IMR-90 (cell line): ENCODE measurements around the gene CREB5. TPM values are rescaled to one million over a fixed set of nuclear protein-coding genes. Genes with fewer than 3 reads are reported as not detected.

Experiments used
- ATAC-seq: fragments of 200-7000 bp; cut with Tn5 transposase; 2 replicates; pipeline ENCODE4 v1.9.1; 2020; ENCODE audit warnings: low read depth, mild to moderate bottlenecking, moderate library complexity
- BruUV-seq: library from RNA; stranded (reverse); fragments of 400-500 nt; replicated peaks from 2 replicates; lab custom pipeline; 2021; lab: Mats Ljungman, UMichigan
- CTCF ChIA-PET: fragments of 300-600 bp; formaldehyde crosslinking; extraction: SDS; loops from one replicate; lab custom pipeline; 2021; ENCODE audit warnings: antibody characterized with exemption; lab: Yijun Ruan, JAX
- POLR2A ChIA-PET: fragments of 300-600 bp; sonication (Branson Sonifier 250); formaldehyde crosslinking; loops from one replicate; lab custom pipeline; 2022; ENCODE audit warnings: antibody characterized with exemption; ENCODE audit not compliant: unreplicated experiment; lab: Charles Lee
- DNase-seq: peaks from one replicate; pipeline ENCODE4 v3.0.0; 2013
- H2AFZ ChIP-seq: replicated peaks from 2 replicates; pipeline ENCODE3; 2013; ENCODE audit warnings: low read length, mild to moderate bottlenecking; ENCODE audit not compliant: poor library complexity
- H2AK5ac ChIP-seq: 2 replicates; pipeline ENCODE4 v1.6.1; 2013; ENCODE audit warnings: low read depth, low read length, inconsistent platforms
- H2AK9ac ChIP-seq: replicated peaks from 2 replicates; pipeline ENCODE3; 2013; ENCODE audit warnings: mild to moderate bottlenecking, low read depth, low read length, moderate library complexity; ENCODE audit not compliant: poor library complexity
- H2BK120ac ChIP-seq: 2 replicates; pipeline ENCODE4 v1.6.1; 2013; ENCODE audit warnings: low read depth, low read length, inconsistent platforms
- H2BK15ac ChIP-seq: 3 replicates; pipeline ENCODE4 v1.6.1; 2013; ENCODE audit warnings: low read depth, low read length, inconsistent platforms
- H2BK20ac ChIP-seq: 2 replicates; pipeline ENCODE4 v1.6.1; 2013; ENCODE audit warnings: low read depth, mild to moderate bottlenecking, inconsistent platforms, low read length, moderate library complexity
- H2BK5ac ChIP-seq: 2 replicates; pipeline ENCODE4 v1.6.1; 2013; ENCODE audit warnings: mild to moderate bottlenecking, low read depth, low read length, inconsistent platforms; ENCODE audit not compliant: poor library complexity, severe bottlenecking
- H3K14ac ChIP-seq: replicated peaks from 2 replicates; pipeline ENCODE4 v1.6.1; 2013; ENCODE audit warnings: low read depth, low read length, inconsistent platforms
- H3K18ac ChIP-seq: 2 replicates; pipeline ENCODE4 v1.6.1; 2013; ENCODE audit warnings: low read depth, low read length, control low read depth
- H3K23ac ChIP-seq: 2 replicates; pipeline ENCODE4 v1.6.1; 2013; ENCODE audit warnings: low read depth, low read length, inconsistent platforms
- H3K27ac ChIP-seq: 2 replicates; pipeline ENCODE4 v1.5.1; 2013; ENCODE audit warnings: mild to moderate bottlenecking, control low read depth, low read length; ENCODE audit not compliant: insufficient read depth
- H3K27me3 ChIP-seq: 2 replicates; pipeline ENCODE4 v1.6.1; 2013; ENCODE audit warnings: low read length; ENCODE audit not compliant: control insufficient read depth, insufficient read depth
- H3K36me3 ChIP-seq: 2 replicates; pipeline ENCODE4 v1.6.1; 2013; ENCODE audit warnings: low read length, mixed read lengths; ENCODE audit not compliant: control insufficient read depth, insufficient read depth
- H3K4ac ChIP-seq: 2 replicates; pipeline ENCODE4 v1.6.1; 2013; ENCODE audit warnings: low read depth, low read length, inconsistent platforms
- H3K4me1 ChIP-seq: 2 replicates; pipeline ENCODE4 v1.6.1; 2013; ENCODE audit warnings: low read length, mixed read lengths; ENCODE audit not compliant: control insufficient read depth, insufficient read depth
- H3K4me2 ChIP-seq: 2 replicates; pipeline ENCODE4 v1.6.1; 2013; ENCODE audit warnings: low read depth, mild to moderate bottlenecking, control low read depth, low read length, moderate library complexity
- H3K4me3 ChIP-seq: 2 replicates; pipeline ENCODE4 v1.5.1; 2013; ENCODE audit warnings: low read depth, mild to moderate bottlenecking, control low read depth, low read length, moderate library complexity; ENCODE audit not compliant: insufficient read depth
- H3K56ac ChIP-seq: 2 replicates; pipeline ENCODE4 v1.6.1; 2013; ENCODE audit warnings: low read length, inconsistent platforms; ENCODE audit not compliant: insufficient read depth; ENCODE audit errors: extremely low read depth
- H3K79me1 ChIP-seq, 2 experiments: 2 replicates each; pipeline ENCODE4 v1.6.1; 2013; ENCODE audit warnings: low read length in 2 of 2, inconsistent platforms in 1 of 2, low read depth in 1 of 2
- H3K9ac ChIP-seq: 2 replicates; pipeline ENCODE4 v1.6.1; 2013; ENCODE audit warnings: low read depth, low read length, control low read depth
- H3K9me1 ChIP-seq: 2 replicates; pipeline ENCODE4 v1.6.1; 2013; ENCODE audit warnings: low read length, inconsistent platforms; ENCODE audit not compliant: insufficient read depth
- H3K9me3 ChIP-seq: 2 replicates; pipeline ENCODE4 v1.6.1; 2013; ENCODE audit warnings: low read length; ENCODE audit not compliant: control insufficient read depth, insufficient read depth
- H4K20me1 ChIP-seq: 2 replicates; pipeline ENCODE4 v1.6.1; 2013; ENCODE audit warnings: low read length, inconsistent platforms; ENCODE audit not compliant: insufficient read depth
- H4K5ac ChIP-seq: 2 replicates; pipeline ENCODE4 v1.6.1; 2013; ENCODE audit warnings: mild to moderate bottlenecking, low read depth, low read length, control low read depth
- H4K8ac ChIP-seq, 2 experiments: 2 replicates each; pipeline ENCODE4 v1.6.1; 2013; ENCODE audit warnings: low read depth in 2 of 2, low read length in 2 of 2, control low read depth in 1 of 2, inconsistent platforms in 1 of 2
- H4K91ac ChIP-seq: 2 replicates; pipeline ENCODE4 v1.6.1; 2013; ENCODE audit warnings: low read depth, low read length, inconsistent platforms; ENCODE audit not compliant: insufficient read depth
- MAZ ChIP-seq: IDR thresholded peaks from 2 replicates; pipeline ENCODE4 v1.6.1; 2012; ENCODE audit warnings: low read depth, mild to moderate bottlenecking, low read length, improper control_type of control experiment, moderate library complexity, borderline replicate concordance
- NFE2L2 ChIP-seq: fragments of 150-350 bp; IDR thresholded peaks from 2 replicates; pipeline ENCODE4 v1.6.1; 2016; ENCODE audit warnings: low read depth, mild to moderate bottlenecking, low read length
- POLR2A ChIP-seq: IDR thresholded peaks from 2 replicates; pipeline ENCODE4 v1.6.1; 2012; ENCODE audit warnings: mild to moderate bottlenecking, low read depth, low read length
- RAD21 ChIP-seq: IDR thresholded peaks from 2 replicates; pipeline ENCODE4 v1.6.1; 2012; ENCODE audit warnings: low read length, improper control_type of control experiment
- RCOR1 ChIP-seq: IDR thresholded peaks from 2 replicates; pipeline ENCODE4 v1.6.1; 2012; ENCODE audit warnings: mild to moderate bottlenecking, low read length, improper control_type of control experiment; ENCODE audit not compliant: insufficient replicate concordance
- WGBS, 2 experiments: methylation state at CpG; one replicate each; pipeline versions ENCODE4 v1.1.5 to v1.1.7; 2013; ENCODE audit warnings: missing lambda C conversion rate in 2 of 2; ENCODE audit not compliant: insufficient read length in 1 of 2; ENCODE audit errors: extremely low coverage in 2 of 2; 5-methylcytosine and 5-hydroxymethylcytosine counted together
- dilution Hi-C: fragments of 300-500 bp; cut with HindIII; formaldehyde crosslinking; loops from one replicate; pipeline ENCODE4 v1.14.3; 2018; ENCODE audit warnings: low sequenced_read_pairs; ENCODE audit not compliant: unreplicated experiment
- in situ Hi-C: fragments of 300-500 bp; cut with MboI; formaldehyde crosslinking; loops from 3 replicates; pipeline ENCODE4 v1.14.3; 2019; ENCODE audit warnings: low sequenced_read_pairs, inconsistent platforms, mixed read lengths
- intact Hi-C: fragments of 100-400 bp; cut with micrococcal nuclease; formaldehyde crosslinking; loops from 2 replicates; pipeline ENCODE4 v1.10.0; 2022
- polyA plus RNA-seq, 3 experiments: library from polyadenylated mRNA; depleted of rRNA; stranded (reverse); fragments of >200 nt; gene quantifications; 2 replicates each; pipeline ENCODE4 v1.2.3, GENCODE V29; 2012; ENCODE audit warnings: low replicate concordance in 1 of 3
- total RNA-seq: library from RNA; depleted of rRNA; stranded (reverse); fragments of >200 nt; gene quantifications from 2 replicates; pipeline ENCODE4 v1.2.3, GENCODE V29; 2012
- TF ChIP-seq, protein P1 (sequence below): fragments of 150-350 bp; IDR thresholded peaks from 2 replicates; pipeline ENCODE4 v1.6.1; 2016; ENCODE audit warnings: low read depth, mild to moderate bottlenecking, low read length, moderate library complexity, borderline replicate concordance
- TF ChIP-seq, protein P2 (sequence below): fragments of 150-350 bp; IDR thresholded peaks from 2 replicates; pipeline ENCODE4 v1.6.1; 2017; ENCODE audit warnings: mild to moderate bottlenecking, antibody characterized with exemption, low read length, low read depth

The CREB5 gene
- total and polyA plus RNA-seq, 2 of the 4 experiments (the other 2 are of a cell fraction) = 7.3 to 13.1 TPM

DNA sequence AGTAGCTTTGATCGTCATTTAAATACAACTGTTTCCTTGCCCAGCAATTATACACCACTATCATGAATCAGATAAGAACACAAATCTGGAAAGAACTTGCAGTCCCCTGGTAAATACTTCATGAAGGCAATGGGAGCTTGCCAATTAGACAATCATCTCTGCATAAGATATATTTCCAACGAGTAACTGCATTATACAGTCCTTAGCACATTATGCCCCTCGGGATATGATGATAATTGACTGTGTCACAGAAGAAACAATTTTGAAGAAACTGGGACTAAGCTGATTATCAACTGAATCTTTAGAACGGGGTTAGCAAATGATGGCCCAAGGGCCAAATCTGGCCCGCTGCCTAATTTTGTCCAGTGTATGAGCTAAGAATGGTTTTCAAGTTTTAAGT lies 390.1 kb downstream of the CREB5 start:
- no peaks in the 10 kb centered on the region for H3K9me1 ChIP-seq
- no peak overlapping the region for H4K91ac ChIP-seq
- intact Hi-C loops (no loop called here), dilution Hi-C loops (no loop called here), in situ Hi-C loops (no loop called here)
- no peak overlapping the region for H4K8ac ChIP-seq
- H3K14ac ChIP-seq = no peak overlapping the region
- H2BK20ac ChIP-seq = no peak overlapping the region
- no peak overlapping the region for H3K27ac ChIP-seq
- H3K4me3 ChIP-seq = no peak overlapping the region
- POLR2A ChIA-PET = interaction anchor here (0.5 kb wide), 1 partner anchor 33 kb away, joined by 3 read pairs; no protein-coding TSS in a partner anchor
- H3K9me3 ChIP-seq = no peaks in the 10 kb centered on the region
- H3K23ac ChIP-seq = no peak overlapping the region
- TF ChIP-seq MAZ = no peak
- TF ChIP-seq, protein P1, sequence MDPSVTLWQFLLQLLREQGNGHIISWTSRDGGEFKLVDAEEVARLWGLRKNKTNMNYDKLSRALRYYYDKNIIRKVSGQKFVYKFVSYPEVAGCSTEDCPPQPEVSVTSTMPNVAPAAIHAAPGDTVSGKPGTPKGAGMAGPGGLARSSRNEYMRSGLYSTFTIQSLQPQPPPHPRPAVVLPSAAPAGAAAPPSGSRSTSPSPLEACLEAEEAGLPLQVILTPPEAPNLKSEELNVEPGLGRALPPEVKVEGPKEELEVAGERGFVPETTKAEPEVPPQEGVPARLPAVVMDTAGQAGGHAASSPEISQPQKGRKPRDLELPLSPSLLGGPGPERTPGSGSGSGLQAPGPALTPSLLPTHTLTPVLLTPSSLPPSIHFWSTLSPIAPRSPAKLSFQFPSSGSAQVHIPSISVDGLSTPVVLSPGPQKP = no peak
- TF ChIP-seq POLR2A = no peak
- no peak for TF ChIP-seq NFE2L2
- TF ChIP-seq, protein P2, sequence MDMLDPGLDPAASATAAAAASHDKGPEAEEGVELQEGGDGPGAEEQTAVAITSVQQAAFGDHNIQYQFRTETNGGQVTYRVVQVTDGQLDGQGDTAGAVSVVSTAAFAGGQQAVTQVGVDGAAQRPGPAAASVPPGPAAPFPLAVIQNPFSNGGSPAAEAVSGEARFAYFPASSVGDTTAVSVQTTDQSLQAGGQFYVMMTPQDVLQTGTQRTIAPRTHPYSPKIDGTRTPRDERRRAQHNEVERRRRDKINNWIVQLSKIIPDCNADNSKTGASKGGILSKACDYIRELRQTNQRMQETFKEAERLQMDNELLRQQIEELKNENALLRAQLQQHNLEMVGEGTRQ = no peak
- no peak for TF ChIP-seq RCOR1
- no peak for TF ChIP-seq RAD21
- H2BK5ac ChIP-seq = no peak overlapping the region
- H2BK15ac ChIP-seq = no peak overlapping the region
- CTCF ChIA-PET = interaction anchor here (0.6 kb wide), 1 partner anchor 12 kb away, joined by 4 read pairs; no protein-coding TSS in a partner anchor
- H3K4ac ChIP-seq = no peak overlapping the region
- H2AK9ac ChIP-seq = no peak overlapping the region
- ATAC-seq (no peak), DNase-seq (no peak)
- no CpG with 5 or more reads among the region's 5 CpGs for WGBS, 2 experiments
- H4K5ac ChIP-seq = no peak overlapping the region
- H2AK5ac ChIP-seq = no peak overlapping the region
- H3K4me2 ChIP-seq = no peak overlapping the region
- peaks cover 3% of the 10 kb centered on the region; the same call in 1 of the 2 replicates for H3K4me1 ChIP-seq
- no peak overlapping the region for H3K18ac ChIP-seq
- no peaks in the 10 kb centered on the region for H3K27me3 ChIP-seq
- no peaks in the 10 kb centered on the region for H4K20me1 ChIP-seq
- peaks cover 7% of the 10 kb centered on the region; the same call in 1 of the 2 replicates for H3K36me3 ChIP-seq
- H3K9ac ChIP-seq = no peak overlapping the region
- no peak overlapping the region for H2AFZ ChIP-seq
- BruUV-seq = no TSS peak
- no peak overlapping the region for H2BK120ac ChIP-seq
- H3K56ac ChIP-seq = no peak overlapping the region
- H3K79me1 ChIP-seq = 0 out of 4 replicates have a peak, but pooled peaks cover 0 to 3% of the 10 kb centered on the region in 2 experiments
